Dendritic cell treated with granulocyte-macrophage colony-stimulating factor and Interleukin-4, amounts not matched to agents 40 ng/mL and 50 ng/mL, for 4 days (primary cell): ENCODE results near the gene TRPM2.

ENCODE experiments used
- H3K27ac Mint-ChIP-seq: one replicate; pipeline ENCODE4 v1.8.0; 2022; ENCODE audit warnings: mild to moderate bottlenecking, mixed read lengths
- H3K27me3 Mint-ChIP-seq: one replicate; pipeline ENCODE4 v1.8.0; 2022; ENCODE audit warnings: mild to moderate bottlenecking, mixed read lengths
- H3K36me3 Mint-ChIP-seq: one replicate; pipeline ENCODE4 v1.8.0; 2022; ENCODE audit warnings: low read depth, mixed read lengths
- H3K4me1 Mint-ChIP-seq: one replicate; pipeline ENCODE4 v1.8.0; 2022; ENCODE audit warnings: low read depth, mixed read lengths
- H3K4me3 Mint-ChIP-seq: one replicate; pipeline ENCODE4 v1.8.0; 2022; ENCODE audit warnings: mild to moderate bottlenecking, moderate library complexity, mixed read lengths
- H3K9me3 Mint-ChIP-seq: one replicate; pipeline ENCODE4 v1.8.0; 2022; ENCODE audit warnings: mixed read lengths
- intact Hi-C: fragments of 100-400 bp; cut with micrococcal nuclease; formaldehyde crosslinking; loops from one replicate; pipeline ENCODE4 v1.15.0; 2022

The TRPM2 gene

DNA sequence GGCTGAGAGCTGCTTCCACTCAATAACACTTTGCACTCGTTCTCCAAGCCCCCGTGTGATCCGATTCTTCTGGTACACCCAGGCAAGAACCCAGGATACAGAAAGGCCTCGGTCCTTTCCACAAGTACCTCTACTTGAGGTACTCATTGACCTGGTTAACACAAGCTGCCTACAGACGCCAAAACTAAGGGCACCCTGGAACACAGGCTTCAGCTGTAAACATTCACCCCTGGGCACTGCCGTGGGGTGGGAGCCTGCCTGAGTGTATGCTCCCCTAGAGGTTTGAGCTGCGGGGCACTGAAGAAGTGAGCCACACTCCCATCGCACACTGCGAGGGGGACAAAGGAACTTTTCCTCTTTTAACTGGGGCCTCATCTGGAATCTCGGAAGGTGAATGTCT is 132.4 kb downstream of the TRPM2 start:
- H3K4me3 Mint-ChIP-seq, result no peak overlapping the region
- intact Hi-C loops, result no loop called here

GRCh38 chr21:44486302-44486701 is 132.9 kb downstream of the TRPM2 start:
- peaks cover 31% of the 10 kb centered on the region for H3K27me3 Mint-ChIP-seq
- H3K4me3 Mint-ChIP-seq, result no peak overlapping the region
- no peak overlapping the region for H3K27ac Mint-ChIP-seq
- H3K4me1 Mint-ChIP-seq, result no peaks in the 10 kb centered on the region
- intact Hi-C loops, result no loop called here
- no peaks in the 10 kb centered on the region for H3K36me3 Mint-ChIP-seq
- no peaks in the 10 kb centered on the region for H3K9me3 Mint-ChIP-seq

More for the DNA sequence above, 132.4 kb downstream of the TRPM2 start:
- Mint-ChIP-seq H3K36me3 (no peaks in the 10 kb centered on the region), H3K4me1 (no peaks in the 10 kb centered on the region), H3K9me3 (no peaks in the 10 kb centered on the region), H3K27ac (no peak overlapping the region), H3K27me3 (peaks cover 31% of the 10 kb centered on the region)

DNA sequence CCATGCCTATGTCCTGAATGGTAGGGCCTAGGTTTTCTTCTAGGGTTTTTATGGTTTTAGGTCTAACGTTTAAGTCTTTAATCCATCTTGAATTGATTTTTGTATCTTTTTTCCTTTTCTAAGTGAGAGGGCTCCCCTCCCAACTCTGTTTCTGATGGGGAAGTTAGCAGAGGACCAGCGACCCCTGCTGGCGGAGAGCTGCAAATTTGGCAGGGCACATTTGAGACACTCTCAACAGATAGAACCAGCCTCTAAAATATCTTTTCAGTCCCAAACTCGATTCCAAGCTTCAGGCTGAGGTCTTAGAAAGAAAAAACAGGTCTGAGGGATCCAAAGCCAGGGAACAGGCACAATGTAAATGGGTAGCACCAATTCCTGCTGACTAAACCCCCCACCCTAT is 134.4 kb downstream of the TRPM2 start:
- Mint-ChIP-seq H3K36me3 (peaks cover 12% of the 10 kb centered on the region), H3K27ac (no peak overlapping the region), H3K27me3 (peaks cover 30% of the 10 kb centered on the region), H3K4me1 (peaks cover 13% of the 10 kb centered on the region), H3K9me3 (peaks cover 12% of the 10 kb centered on the region), H3K4me3 (no peak overlapping the region)
- intact Hi-C loops, result no loop called here

- Mint-ChIP-seq H3K36me3 (peaks cover 19% of the 10 kb centered on the region), H3K27ac (no peak overlapping the region), H3K9me3 (peaks cover 23% of the 10 kb centered on the region), H3K27me3 (peaks cover 23% of the 10 kb centered on the region), H3K4me1 (peaks cover 19% of the 10 kb centered on the region), H3K4me3 (no peak overlapping the region)
- intact Hi-C loops, result no loop called here
Measured at GRCh38 chr21:44489962-44490361, 136.5 kb downstream of the TRPM2 start.

- peaks cover 19% of the 10 kb centered on the region for H3K4me1 Mint-ChIP-seq
- H3K27me3 Mint-ChIP-seq, result peaks cover 25% of the 10 kb centered on the region
- peaks cover 19% of the 10 kb centered on the region for H3K36me3 Mint-ChIP-seq
- peaks cover 23% of the 10 kb centered on the region for H3K9me3 Mint-ChIP-seq
- intact Hi-C loops, result no loop called here
- no peak overlapping the region for H3K27ac Mint-ChIP-seq
- H3K4me3 Mint-ChIP-seq, result no peak overlapping the region
Measured at GRCh38 chr21:44490405-44490804, 137.0 kb downstream of the TRPM2 start.

GRCh38 chr21:44490816-44491215 is 137.4 kb downstream of the TRPM2 start:
- H3K27ac Mint-ChIP-seq, result no peak overlapping the region
- intact Hi-C loops, result no loop called here
- peaks cover 19% of the 10 kb centered on the region for H3K4me1 Mint-ChIP-seq
- H3K27me3 Mint-ChIP-seq, result peaks cover 29% of the 10 kb centered on the region
- H3K36me3 Mint-ChIP-seq, result peaks cover 19% of the 10 kb centered on the region
- peaks cover 23% of the 10 kb centered on the region for H3K9me3 Mint-ChIP-seq
- H3K4me3 Mint-ChIP-seq, result no peak overlapping the region
